IPS-15b (cell line): Measurements from ENCODE around the gene MOB3B.
A peak's percentile ranks its signal among the peaks of the same experiment; 100 is the strongest.

Source experiments
- H3K27me3 ChIP-seq: one replicate; pipeline ENCODE4 v1.6.1; 2013; ENCODE audit warnings: low read length; ENCODE audit not compliant: control insufficient read depth, insufficient read depth
- H3K36me3 ChIP-seq: one replicate; pipeline ENCODE4 v1.6.1; 2013; ENCODE audit warnings: low read length; ENCODE audit not compliant: control insufficient read depth, insufficient read depth
- H3K4me1 ChIP-seq: one replicate; pipeline ENCODE4 v1.6.1; 2013; ENCODE audit warnings: mild to moderate bottlenecking, low read length; ENCODE audit not compliant: control insufficient read depth, insufficient read depth
- H3K4me3 ChIP-seq: one replicate; pipeline ENCODE4 v1.5.1; 2013; ENCODE audit warnings: low read depth, low read length
- H3K9ac ChIP-seq: one replicate; pipeline ENCODE4 v1.6.1; 2013; ENCODE audit warnings: low read depth, mild to moderate bottlenecking, low read length
- H3K9me3 ChIP-seq: one replicate; pipeline ENCODE4 v1.6.1; 2013; ENCODE audit warnings: mild to moderate bottlenecking, low read length; ENCODE audit not compliant: control insufficient read depth, insufficient read depth

MOB3B gene

DNA sequence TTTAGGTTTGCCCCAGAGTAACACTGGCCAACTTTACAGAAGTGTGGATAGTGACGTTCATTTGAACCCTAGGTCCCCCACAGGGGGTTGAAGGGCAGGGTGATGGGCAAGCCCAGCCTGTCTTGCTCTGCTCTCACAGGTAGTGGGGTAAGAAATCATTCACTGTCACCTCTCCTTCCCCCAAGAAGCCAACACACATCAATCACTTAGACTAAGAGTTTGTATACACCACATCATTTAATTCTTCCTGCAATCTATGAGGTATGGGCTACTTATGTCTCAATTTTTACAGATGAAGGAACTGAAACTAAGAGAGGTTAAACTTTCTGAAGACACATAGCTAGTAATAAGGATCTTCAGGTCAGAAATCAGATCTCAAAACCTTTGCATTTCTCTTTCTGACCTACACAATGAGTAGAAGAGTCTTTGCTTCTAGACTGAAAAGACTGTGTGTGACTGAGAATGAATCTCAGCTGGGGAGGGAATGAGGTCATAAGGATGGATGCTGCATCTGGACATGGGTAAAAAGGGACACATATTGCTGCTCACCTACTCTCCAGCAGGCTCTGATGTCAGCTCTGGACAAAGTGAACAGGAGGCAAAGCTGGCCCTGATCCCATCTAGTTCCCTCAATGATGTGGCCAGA lies 151.7 kb downstream of the MOB3B start:
- Histone ChIP-seq H3K4me3 (no peak overlapping the region), H3K9me3 (no peaks in the 10 kb centered on the region), H3K9ac (no peak overlapping the region), H3K4me1 (peaks cover 7% of the 10 kb centered on the region), H3K36me3 (no peaks in the 10 kb centered on the region), H3K27me3 (no peaks in the 10 kb centered on the region)

DNA sequence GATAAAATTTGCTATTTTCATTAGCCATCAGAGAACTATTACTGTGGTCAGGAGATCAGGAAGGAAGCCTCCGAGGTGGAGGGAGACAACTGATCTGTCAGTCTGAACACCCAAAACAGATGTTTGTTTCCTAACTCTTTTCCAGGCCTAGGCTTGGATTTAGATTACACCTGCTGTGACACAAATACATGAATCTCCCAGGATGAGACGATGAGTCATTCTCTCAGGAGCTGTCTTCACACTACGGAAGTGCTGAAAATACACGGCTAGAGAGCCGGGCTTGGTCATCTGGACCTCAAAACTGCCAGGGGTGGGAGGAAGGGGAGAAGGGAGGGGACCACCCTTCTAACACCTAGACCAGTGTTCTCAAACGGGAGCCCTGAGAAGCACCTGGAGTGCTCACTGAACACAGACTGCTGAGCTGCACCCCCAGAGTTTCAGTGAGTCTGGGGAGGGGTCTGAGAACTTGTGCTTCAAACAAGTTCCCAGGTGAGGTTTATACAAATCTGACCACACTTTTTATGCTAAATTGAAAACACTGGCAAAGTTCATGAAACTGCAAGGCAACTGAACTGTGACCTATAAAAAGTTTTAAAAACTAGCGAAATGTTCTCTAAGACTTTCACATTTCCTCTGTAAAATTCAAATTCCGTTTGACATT lies 152.3 kb downstream of the MOB3B start:
- Histone ChIP-seq H3K9ac (no peak overlapping the region), H3K27me3 (no peaks in the 10 kb centered on the region), H3K4me3 (no peak overlapping the region), H3K9me3 (no peaks in the 10 kb centered on the region), H3K36me3 (no peaks in the 10 kb centered on the region), H3K4me1 (peaks cover 8% of the 10 kb centered on the region)

DNA sequence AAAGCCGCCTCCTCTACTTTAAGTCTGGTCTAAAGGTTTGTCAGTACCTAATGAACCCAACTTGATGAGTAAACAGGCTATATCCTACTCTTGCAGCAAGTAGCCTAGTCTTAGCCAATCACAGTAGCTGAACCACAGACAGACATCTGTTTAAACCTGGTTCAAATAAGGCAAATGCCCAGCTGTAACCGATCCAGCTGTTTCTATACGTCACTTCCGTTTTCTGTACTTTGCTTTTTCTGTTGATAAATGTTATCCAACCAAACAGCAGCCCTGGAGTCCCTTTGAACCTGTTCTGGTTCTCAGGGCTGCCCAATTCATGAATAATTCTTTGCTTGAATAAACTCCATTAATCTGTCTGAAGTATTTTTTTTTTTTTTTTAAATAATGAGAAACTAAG lies 155.8 kb downstream of the MOB3B start:
- Histone ChIP-seq H3K9ac (no peak overlapping the region), H3K9me3 (no peaks in the 10 kb centered on the region), H3K36me3 (no peaks in the 10 kb centered on the region), H3K27me3 (no peaks in the 10 kb centered on the region), H3K4me1 (peaks cover 28% of the 10 kb centered on the region), H3K4me3 (no peak overlapping the region)

DNA sequence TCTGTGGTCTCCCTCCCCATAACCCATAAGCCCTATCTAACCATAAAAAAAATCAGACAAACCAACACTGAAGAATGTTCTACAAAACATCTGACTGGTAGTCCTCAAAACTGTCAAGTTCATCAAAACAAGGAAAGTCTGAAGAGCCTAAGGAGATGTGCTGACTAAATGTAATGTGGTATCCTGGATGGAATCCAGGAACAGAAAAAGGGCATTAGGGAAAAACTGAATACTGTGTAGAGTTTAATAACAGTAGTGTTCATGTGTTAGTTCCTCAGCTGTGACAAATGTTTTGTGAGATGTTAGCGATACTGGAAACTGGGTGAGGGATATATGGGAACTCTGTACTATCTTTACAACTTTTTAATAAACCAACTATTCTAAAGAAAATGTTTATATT lies 157.0 kb downstream of the MOB3B start:
- no peak overlapping the region for H3K9ac ChIP-seq
- peaks cover 36% of the 10 kb centered on the region for H3K4me1 ChIP-seq
- H3K9me3 ChIP-seq: no peaks in the 10 kb centered on the region
- H3K27me3 ChIP-seq: no peaks in the 10 kb centered on the region
- H3K36me3 ChIP-seq: no peaks in the 10 kb centered on the region
- no peak overlapping the region for H3K4me3 ChIP-seq

DNA sequence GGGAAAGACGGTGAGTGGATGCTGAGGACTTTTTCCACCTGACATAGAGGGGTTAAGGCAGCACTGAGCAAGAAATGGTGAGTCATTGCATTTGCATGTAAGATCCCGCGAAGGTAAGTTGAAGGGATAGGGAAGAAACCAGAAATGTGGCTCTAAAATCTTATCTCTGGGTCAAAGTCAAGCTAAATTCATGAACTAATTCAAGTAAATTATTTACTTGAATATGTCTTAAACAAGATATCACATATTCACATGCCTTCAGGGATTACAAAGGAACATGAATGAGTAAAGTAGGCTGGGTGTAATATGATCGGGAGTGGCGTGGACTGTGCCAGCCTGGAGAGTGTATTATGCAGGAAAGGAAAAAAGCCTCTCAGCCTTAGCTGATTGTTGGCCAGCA lies 158.2 kb downstream of the MOB3B start:
- no peaks in the 10 kb centered on the region for H3K36me3 ChIP-seq
- H3K4me3 ChIP-seq: no peak overlapping the region
- H3K9ac ChIP-seq: no peak overlapping the region
- H3K9me3 ChIP-seq: no peaks in the 10 kb centered on the region
- H3K27me3 ChIP-seq: no peaks in the 10 kb centered on the region
- peaks cover 44% of the 10 kb centered on the region for H3K4me1 ChIP-seq

DNA sequence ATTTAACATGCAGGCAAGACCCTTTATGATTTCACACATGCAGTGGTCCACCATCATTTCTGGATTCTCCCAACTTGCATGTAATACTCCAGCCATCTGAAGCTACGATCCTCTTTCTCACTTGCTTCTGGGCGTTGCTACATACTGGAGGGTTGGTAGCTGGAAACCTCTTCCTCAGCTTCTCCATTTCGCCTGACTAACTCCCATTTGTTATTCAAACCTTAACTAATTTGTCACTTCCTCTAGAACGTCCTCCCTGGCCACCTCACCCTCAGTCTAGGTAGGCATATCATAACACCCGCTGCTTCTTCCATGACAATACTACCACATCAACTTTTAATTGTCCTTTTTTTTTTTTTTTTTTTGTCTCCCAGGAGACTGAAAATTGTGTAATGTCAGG lies 160.0 kb downstream of the MOB3B start:
- Histone ChIP-seq H3K27me3 (no peaks in the 10 kb centered on the region), H3K9ac (no peak overlapping the region), H3K4me3 (peak overlapping the region; percentile 9), H3K36me3 (no peaks in the 10 kb centered on the region), H3K9me3 (no peaks in the 10 kb centered on the region), H3K4me1 (peaks cover 51% of the 10 kb centered on the region)

DNA sequence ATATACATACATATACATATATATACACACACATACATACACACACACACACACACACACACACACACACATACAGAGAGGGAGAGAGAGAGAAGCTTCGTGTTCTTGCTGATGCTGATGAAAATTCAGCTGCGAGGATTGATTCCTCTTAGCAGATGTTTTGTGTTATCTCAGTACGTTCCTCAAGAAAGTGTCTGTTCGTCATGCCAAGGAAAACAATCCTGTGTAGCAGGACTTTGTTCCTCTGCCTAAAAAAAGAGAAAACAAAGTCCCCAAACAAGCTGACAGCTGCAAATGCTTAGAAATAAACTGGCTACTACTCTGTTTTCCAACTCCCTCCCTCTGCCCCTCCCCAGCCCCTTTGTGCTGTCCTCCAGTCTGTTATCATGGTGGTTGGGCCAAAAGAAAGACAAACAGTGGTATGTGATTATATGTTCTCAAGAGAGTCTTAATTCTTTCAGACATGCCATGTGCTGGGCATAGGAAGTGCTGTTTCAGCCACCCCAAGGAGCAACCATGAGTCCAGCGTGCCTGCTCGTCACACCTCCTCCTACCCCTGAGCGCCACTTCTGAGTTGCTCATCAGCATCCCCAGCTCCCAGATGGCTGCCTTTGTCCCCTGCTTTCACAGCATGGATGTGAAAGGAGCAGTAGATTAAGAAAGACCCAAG lies 161.2 kb downstream of the MOB3B start:
- Histone ChIP-seq H3K27me3 (no peaks in the 10 kb centered on the region), H3K4me3 (no peak overlapping the region), H3K36me3 (no peaks in the 10 kb centered on the region), H3K4me1 (peaks cover 51% of the 10 kb centered on the region), H3K9me3 (no peaks in the 10 kb centered on the region), H3K9ac (no peak overlapping the region)

DNA sequence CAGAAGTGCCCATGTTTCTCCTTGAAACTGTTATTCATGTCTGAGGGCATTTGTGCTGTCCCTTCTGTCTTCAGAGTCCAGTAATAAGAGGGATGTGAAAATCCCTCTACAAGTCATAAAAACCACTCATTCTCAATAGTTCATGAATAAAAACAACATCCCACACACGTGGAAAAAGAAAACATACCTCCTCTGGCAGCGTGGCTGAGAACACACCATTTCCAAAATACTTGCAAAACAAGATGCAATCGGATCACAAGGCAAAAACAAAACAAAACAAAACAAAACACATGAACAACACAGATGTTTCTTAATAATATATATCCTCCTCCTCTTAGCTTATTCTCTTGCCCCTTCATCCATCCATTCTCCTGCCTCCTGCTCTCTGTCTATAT lies 161.7 kb downstream of the MOB3B start:
- peaks cover 51% of the 10 kb centered on the region for H3K4me1 ChIP-seq
- H3K36me3 ChIP-seq: no peaks in the 10 kb centered on the region
- no peaks in the 10 kb centered on the region for H3K9me3 ChIP-seq
- no peaks in the 10 kb centered on the region for H3K27me3 ChIP-seq
- no peak overlapping the region for H3K9ac ChIP-seq
- no peak overlapping the region for H3K4me3 ChIP-seq

DNA sequence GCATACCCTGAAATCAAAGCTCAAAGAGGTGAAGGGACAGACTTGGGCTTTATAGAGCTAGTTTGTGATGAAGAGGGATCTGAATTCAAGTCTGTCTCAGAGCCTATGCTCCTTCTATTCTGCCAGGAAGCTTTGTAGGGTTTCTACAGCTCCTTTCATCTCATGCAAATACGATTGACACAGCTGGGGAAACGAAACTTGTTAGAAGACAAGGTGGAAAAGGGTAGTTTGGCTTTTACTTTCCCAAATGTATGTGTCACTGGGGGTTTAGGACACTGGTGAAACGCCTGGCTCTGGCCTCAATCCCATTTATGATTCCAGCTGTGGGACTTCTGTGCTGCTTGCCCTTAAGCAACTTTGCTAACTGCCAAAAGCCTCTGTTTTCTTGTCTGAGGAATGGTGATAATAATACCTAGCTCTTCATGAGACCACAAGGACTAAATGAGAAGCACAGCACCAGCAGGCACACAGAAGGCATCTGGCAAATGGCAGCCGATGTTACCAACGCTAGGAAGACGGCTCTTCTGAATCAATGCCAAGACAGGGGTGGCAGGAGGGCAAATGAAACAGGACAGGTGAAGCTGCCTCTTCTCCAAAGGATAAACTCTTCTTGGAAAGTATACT lies 162.3 kb downstream of the MOB3B start:
- no peaks in the 10 kb centered on the region for H3K9me3 ChIP-seq
- no peak overlapping the region for H3K9ac ChIP-seq
- H3K4me3 ChIP-seq: no peak overlapping the region
- peaks cover 49% of the 10 kb centered on the region for H3K4me1 ChIP-seq
- no peaks in the 10 kb centered on the region for H3K27me3 ChIP-seq
- no peaks in the 10 kb centered on the region for H3K36me3 ChIP-seq

DNA sequence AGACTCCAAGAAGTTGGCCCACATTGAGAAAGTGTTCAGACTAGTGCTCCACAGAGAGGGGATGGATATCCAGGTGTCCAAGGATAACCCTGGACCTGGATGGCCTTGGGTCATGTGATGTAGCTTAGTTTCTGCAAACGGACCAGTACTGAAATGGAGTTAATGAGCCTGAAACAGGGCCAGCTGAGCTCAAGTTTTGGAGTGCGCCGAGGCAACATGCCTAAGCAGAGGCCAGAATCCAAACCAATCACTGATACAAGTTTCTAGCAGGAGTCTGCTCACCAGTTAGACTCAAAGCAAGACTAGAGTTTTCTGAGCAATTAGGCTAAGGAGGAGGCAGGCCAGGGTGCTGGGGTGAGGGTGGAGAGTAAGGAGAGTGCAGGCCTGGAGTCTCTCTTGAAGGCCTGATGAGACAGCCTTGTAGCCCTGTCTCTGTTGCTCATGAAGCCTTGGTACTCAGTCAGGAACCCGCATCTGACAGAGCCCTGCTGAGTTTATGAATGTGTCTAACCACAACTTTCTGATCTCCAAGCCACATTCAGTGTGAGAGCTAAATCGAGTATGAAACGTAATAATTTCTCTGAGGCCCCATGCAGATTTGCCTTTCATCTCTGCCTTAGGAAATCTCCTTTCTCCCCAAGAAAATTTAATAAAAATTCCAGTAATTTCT lies 163.8 kb downstream of the MOB3B start:
- Histone ChIP-seq H3K27me3 (no peaks in the 10 kb centered on the region), H3K9ac (peak overlapping the region; percentile 17), H3K9me3 (no peaks in the 10 kb centered on the region), H3K4me1 (peaks cover 39% of the 10 kb centered on the region), H3K36me3 (no peaks in the 10 kb centered on the region), H3K4me3 (no peak overlapping the region)

DNA sequence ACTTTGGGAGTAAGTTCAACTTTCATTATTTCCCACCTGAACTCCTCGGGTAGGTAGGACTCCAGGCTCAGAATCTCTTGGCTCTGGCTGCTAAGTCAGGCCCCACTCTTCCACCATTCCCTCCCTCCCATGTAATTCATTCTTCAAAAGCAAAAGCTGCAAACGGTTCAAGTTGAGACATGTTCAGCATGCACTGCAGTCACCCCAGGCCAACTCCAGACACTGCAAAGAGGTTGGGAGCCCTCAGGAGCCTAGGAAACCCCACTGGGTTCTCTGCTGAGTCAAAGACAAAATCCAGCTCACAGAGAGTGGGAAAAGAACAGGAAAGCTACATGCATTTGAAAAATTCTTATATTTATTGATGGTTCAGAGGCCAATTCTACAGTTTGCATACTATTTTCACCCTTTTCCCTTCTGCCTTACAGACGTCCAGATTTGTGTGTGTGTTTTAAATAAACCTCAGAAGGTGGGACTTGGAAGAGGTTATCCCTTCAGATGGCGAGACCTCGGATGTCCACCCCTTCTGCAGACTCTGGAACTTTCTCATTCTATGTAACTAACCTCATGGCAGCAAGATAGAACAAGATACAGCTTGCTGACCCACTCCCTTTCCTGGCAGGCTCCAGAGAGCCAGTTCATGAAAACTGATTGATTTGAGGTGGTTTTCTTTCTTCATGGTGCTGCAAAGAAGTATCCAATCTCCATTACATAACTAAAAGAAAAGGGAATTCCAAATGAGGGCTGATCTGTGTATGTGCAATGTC lies 167.0 kb downstream of the MOB3B start:
- Histone ChIP-seq H3K27me3 (no peaks in the 10 kb centered on the region), H3K9me3 (no peaks in the 10 kb centered on the region), H3K4me1 (peaks cover 22% of the 10 kb centered on the region), H3K4me3 (no peak overlapping the region), H3K9ac (no peak overlapping the region), H3K36me3 (no peaks in the 10 kb centered on the region)
